ENCODE results near the gene MYBPC2. TPM values are rescaled to one million over a fixed set of nuclear protein-coding genes. Genes with fewer than 3 reads are reported as not detected.

MYBPC2 gene
- total RNA-seq, 1 donor from 2014 or later: not detected

DNA sequence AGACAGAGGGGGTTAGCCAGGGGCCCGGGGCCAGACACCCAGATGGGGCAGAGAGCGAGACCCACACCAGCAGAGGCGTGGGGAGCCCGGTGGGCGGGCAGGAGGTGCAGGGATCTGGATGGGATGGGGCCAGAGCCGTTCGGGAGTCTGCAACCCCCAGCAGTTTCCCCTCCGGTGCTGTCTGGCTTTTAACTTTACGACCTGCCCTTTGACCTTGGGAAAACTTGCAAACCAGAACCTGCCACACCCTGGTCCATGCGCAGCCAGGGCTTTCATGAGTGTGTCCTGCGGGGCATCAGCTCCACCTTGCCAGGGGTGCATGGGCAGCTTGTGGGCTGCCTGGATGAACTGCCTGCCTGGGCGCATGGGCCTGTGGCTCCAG, 68.5 kb downstream of the MYBPC2 start:
- FAIRE-seq: no peak

GRCh38 chr19:50501568-50502475, 69.1 kb downstream of the MYBPC2 start:
- Histone ChIP-seq H3K27me3 (ENCODE audit: control insufficient read depth, insufficient read depth, low read length) (no peaks in the 10 kb centered on the region), H3K36me3 (ENCODE audit: control insufficient read depth, insufficient read depth, low read length) (no peaks in the 10 kb centered on the region), H3K4me3 (ENCODE audit: low read depth, low read length) (no peak overlapping the region)
- DNase-seq (ENCODE audit: low read depth): no peak
- TF ChIP-seq, protein P1, sequence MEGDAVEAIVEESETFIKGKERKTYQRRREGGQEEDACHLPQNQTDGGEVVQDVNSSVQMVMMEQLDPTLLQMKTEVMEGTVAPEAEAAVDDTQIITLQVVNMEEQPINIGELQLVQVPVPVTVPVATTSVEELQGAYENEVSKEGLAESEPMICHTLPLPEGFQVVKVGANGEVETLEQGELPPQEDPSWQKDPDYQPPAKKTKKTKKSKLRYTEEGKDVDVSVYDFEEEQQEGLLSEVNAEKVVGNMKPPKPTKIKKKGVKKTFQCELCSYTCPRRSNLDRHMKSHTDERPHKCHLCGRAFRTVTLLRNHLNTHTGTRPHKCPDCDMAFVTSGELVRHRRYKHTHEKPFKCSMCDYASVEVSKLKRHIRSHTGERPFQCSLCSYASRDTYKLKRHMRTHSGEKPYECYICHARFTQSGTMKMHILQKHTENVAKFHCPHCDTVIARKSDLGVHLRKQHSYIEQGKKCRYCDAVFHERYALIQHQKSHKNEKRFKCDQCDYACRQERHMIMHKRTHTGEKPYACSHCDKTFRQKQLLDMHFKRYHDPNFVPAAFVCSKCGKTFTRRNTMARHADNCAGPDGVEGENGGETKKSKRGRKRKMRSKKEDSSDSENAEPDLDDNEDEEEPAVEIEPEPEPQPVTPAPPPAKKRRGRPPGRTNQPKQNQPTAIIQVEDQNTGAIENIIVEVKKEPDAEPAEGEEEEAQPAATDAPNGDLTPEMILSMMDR (IDR thresholded peaks at IDR 0.05; ENCODE audit: insufficient read depth, low read length, severe bottlenecking): no peak
- FAIRE-seq: no peak

More for the DNA sequence above, 68.5 kb downstream of the MYBPC2 start:
- Histone ChIP-seq H3K27me3 (ENCODE audit: control insufficient read depth, insufficient read depth, low read length) (no peaks in the 10 kb centered on the region), H3K4me3 (ENCODE audit: low read depth, low read length) (no peak overlapping the region), H3K36me3 (ENCODE audit: control insufficient read depth, insufficient read depth, low read length) (no peaks in the 10 kb centered on the region)
- DNase-seq (ENCODE audit: low read depth): no peak
- TF ChIP-seq, protein P1 (IDR thresholded peaks at IDR 0.05; ENCODE audit: insufficient read depth, low read length, severe bottlenecking): no peak

DNA sequence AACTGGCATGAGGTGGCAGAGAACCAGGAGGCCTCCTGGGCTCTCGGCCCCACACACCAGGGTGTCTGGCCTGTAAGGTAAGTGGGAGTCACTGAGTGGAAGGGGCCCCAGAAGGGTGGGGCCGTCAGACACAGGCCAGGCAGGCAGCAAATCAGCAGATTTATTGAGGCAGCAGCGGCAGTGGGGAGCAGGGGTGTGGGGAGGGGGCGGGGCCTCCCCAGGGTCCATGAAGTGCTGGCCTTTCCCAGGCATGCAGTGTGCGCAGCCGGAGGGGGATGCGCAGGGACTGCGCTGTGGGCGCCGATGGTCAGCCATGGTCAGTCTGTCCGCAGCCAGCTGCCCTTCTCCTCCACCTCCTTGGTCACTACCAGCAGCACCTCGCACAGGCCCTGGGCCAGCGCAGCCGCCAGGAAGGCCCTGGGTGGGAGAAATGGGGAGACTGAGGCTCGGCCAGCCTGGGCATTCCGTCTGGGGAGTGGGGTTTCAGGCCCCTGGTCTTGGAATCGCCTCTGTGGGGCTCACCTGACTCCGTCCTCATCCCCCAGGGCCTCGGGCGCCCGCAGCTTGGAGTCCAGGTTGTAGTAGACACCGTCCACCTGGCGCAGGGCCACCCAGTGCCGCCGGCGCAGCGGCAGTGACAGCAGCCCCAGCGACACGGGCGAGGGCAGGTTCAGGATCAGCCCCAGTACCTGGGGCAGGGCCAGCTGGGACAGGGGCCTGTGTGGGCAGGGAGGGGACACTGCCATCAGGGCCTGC, 73.3 kb downstream of the MYBPC2 start:
- no peak overlapping the region for H3K4me3 ChIP-seq (ENCODE audit: low read depth, low read length)

DNA sequence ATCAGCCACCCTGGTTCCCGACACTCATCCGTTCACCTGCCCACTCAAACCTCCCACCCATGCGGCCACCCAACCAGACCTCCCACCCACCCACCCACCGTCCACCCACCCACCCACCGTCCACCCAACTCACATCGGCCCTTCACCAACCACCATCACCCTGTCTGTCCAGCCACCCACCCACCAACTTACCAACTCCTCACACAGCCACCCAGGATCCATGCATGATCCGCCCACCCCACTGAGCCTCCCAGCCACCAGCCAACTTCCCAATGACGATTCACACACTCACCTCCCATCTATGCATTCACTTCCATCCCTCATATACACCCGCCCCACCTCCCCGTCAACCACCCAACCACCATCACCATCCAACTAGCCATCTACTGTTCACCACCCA, 74.0 kb downstream of the MYBPC2 start:
- H3K4me3 ChIP-seq (ENCODE audit: low read depth, low read length): no peak overlapping the region
- FAIRE-seq: no peak
- no peak for DNase-seq (ENCODE audit: low read depth)
- TF ChIP-seq, protein P1 (IDR thresholded peaks at IDR 0.05; ENCODE audit: insufficient read depth, low read length, severe bottlenecking): no peak
- no peaks in the 10 kb centered on the region for H3K27me3 ChIP-seq (ENCODE audit: control insufficient read depth, insufficient read depth, low read length)
- no peaks in the 10 kb centered on the region for H3K36me3 ChIP-seq (ENCODE audit: control insufficient read depth, insufficient read depth, low read length)

More for the DNA sequence above, 73.3 kb downstream of the MYBPC2 start:
- TF ChIP-seq, protein P1 (IDR thresholded peaks at IDR 0.05; ENCODE audit: insufficient read depth, low read length, severe bottlenecking): no peak
- Histone ChIP-seq H3K36me3 (ENCODE audit: control insufficient read depth, insufficient read depth, low read length) (no peaks in the 10 kb centered on the region), H3K27me3 (ENCODE audit: control insufficient read depth, insufficient read depth, low read length) (no peaks in the 10 kb centered on the region)
- no peak for DNase-seq (ENCODE audit: low read depth)
- FAIRE-seq: no peak

DNA sequence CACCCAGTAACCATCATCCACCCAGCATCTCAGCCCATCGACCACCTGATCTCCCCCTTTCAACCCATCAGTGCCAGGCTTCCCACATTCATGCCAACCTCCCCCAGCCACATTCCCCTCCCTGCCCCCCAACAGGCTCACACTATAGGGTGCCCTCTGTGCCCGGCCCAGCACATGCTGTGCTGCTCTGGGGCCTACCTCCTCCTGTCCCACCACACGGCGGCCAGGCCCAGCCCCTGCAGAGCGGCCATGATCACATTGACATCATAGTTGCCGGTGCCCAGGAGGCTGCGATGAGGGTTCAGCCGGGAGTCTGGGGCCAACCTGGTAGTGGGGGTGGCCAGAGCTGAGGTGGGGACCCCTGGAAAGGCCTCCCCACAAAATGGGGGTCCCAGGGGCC, 74.7 kb downstream of the MYBPC2 start:
- TF ChIP-seq, protein P1 (IDR thresholded peaks at IDR 0.05; ENCODE audit: insufficient read depth, low read length, severe bottlenecking): no peak
- H3K4me3 ChIP-seq (ENCODE audit: low read depth, low read length): no peak overlapping the region
- no peaks in the 10 kb centered on the region for H3K27me3 ChIP-seq (ENCODE audit: control insufficient read depth, insufficient read depth, low read length)
- H3K36me3 ChIP-seq (ENCODE audit: control insufficient read depth, insufficient read depth, low read length): no peaks in the 10 kb centered on the region
- FAIRE-seq (no peak), DNase-seq (ENCODE audit: low read depth) (no peak)

All from bronchial epithelial cell (primary cell).